HepG2 (cell line): ENCODE measurements around the gene NUP153. TPM values are rescaled to one million over a fixed set of nuclear protein-coding genes. Genes with fewer than 3 reads are reported as not detected.
A peak's percentile ranks its signal among the peaks of the same experiment; 100 is the strongest.

Experiments
- AHR ChIP-seq: IDR thresholded peaks from 2 replicates; pipeline ENCODE4 v1.6.1; 2018; ENCODE audit warnings: missing genetic modification reagents, missing compliant biosample characterization
- BCL3 ChIP-seq: sonication (generic); formaldehyde crosslinking; IDR thresholded peaks from 2 replicates; pipeline ENCODE4 v1.5.1; 2020; ENCODE audit warnings: mild to moderate bottlenecking, missing genetic modification reagents, moderate library complexity
- CBX1 ChIP-seq: IDR thresholded peaks from one replicate; pipeline ENCODE4 v1.6.1; 2016; ENCODE audit warnings: antibody characterized with exemption, low read depth
- DBP ChIP-seq: sonication (generic); formaldehyde crosslinking; IDR thresholded peaks from 2 replicates; pipeline ENCODE4 v1.4.0; 2020; ENCODE audit warnings: missing genetic modification reagents; ENCODE audit errors: not compliant biosample characterization
- HDAC1 ChIP-seq: sonication (generic); formaldehyde crosslinking; IDR thresholded peaks from 2 replicates; pipeline ENCODE4 v1.5.1; 2020; ENCODE audit warnings: mild to moderate bottlenecking, missing genetic modification reagents
- PHF21A ChIP-seq: sonication (generic); formaldehyde crosslinking; IDR thresholded peaks from 2 replicates; pipeline ENCODE4 v1.5.0; 2020; ENCODE audit warnings: mild to moderate bottlenecking, missing genetic modification reagents
- POGK ChIP-seq: sonication (generic); formaldehyde crosslinking; conservative IDR thresholded peaks from 2 replicates; pipeline ENCODE4 v1.8.0; 2022; ENCODE audit warnings: mild to moderate bottlenecking, moderate library complexity, missing genetic modification reagents
- SP2 ChIP-seq: sonication (generic); formaldehyde crosslinking; IDR thresholded peaks from 2 replicates; pipeline ENCODE4 v1.5.1; 2020; ENCODE audit warnings: mild to moderate bottlenecking, missing genetic modification reagents
- SPEN ChIP-seq: sonication (generic); formaldehyde crosslinking; IDR thresholded peaks from 2 replicates; pipeline ENCODE4 v1.5.1; 2020; ENCODE audit warnings: low read depth, mild to moderate bottlenecking, missing genetic modification reagents
- TAF15 ChIP-seq: fragments of 200-400 bp; formaldehyde crosslinking; IDR thresholded peaks from one replicate; pipeline ENCODE4 v1.6.1; 2018; ENCODE audit warnings: mild to moderate bottlenecking, low read depth, low read length; ENCODE audit not compliant: poor library complexity, severe bottlenecking
- TERF1 ChIP-seq: sonication (generic); formaldehyde crosslinking; IDR thresholded peaks from 2 replicates; pipeline ENCODE4 v1.8.0; 2022; ENCODE audit warnings: mild to moderate bottlenecking, missing genetic modification reagents, moderate library complexity
- ZNF160 ChIP-seq: sonication (generic); formaldehyde crosslinking; IDR thresholded peaks from 2 replicates; pipeline ENCODE4 v1.8.0; 2022; ENCODE audit warnings: mild to moderate bottlenecking, inconsistent platforms, missing genetic modification reagents
- ZNF17 ChIP-seq: sonication (generic); formaldehyde crosslinking; IDR thresholded peaks from 2 replicates; pipeline ENCODE4 v1.5.0; 2020; ENCODE audit warnings: mild to moderate bottlenecking, missing genetic modification reagents
- ZNF20 ChIP-seq: sonication (generic); formaldehyde crosslinking; IDR thresholded peaks from 2 replicates; pipeline ENCODE4 v1.4.0; 2020; ENCODE audit warnings: mild to moderate bottlenecking, moderate library complexity, missing genetic modification reagents
- ZNF225 ChIP-seq: sonication (generic); formaldehyde crosslinking; IDR thresholded peaks from 2 replicates; pipeline ENCODE4 v1.4.0; 2020; ENCODE audit warnings: mild to moderate bottlenecking, missing genetic modification reagents
- ZNF256 ChIP-seq: sonication (generic); formaldehyde crosslinking; conservative IDR thresholded peaks from 2 replicates; pipeline ENCODE4 v1.4.0; 2020; ENCODE audit warnings: missing genetic modification reagents
- ZNF280D ChIP-seq: sonication (generic); formaldehyde crosslinking; IDR thresholded peaks from 2 replicates; pipeline ENCODE4 v1.5.1; 2020; ENCODE audit warnings: mild to moderate bottlenecking, missing genetic modification reagents
- ZNF350 ChIP-seq: sonication (generic); formaldehyde crosslinking; IDR thresholded peaks from 2 replicates; pipeline ENCODE4 v1.4.0; 2020; ENCODE audit warnings: mild to moderate bottlenecking, low read depth, missing genetic modification reagents, borderline replicate concordance
- ZNF510 ChIP-seq: sonication (generic); formaldehyde crosslinking; IDR thresholded peaks from 2 replicates; pipeline ENCODE4 v1.4.0; 2020; ENCODE audit warnings: low read depth, mild to moderate bottlenecking, missing genetic modification reagents
- ZNF776 ChIP-seq: sonication (generic); formaldehyde crosslinking; IDR thresholded peaks from 2 replicates; pipeline ENCODE4 v1.4.0; 2020; ENCODE audit warnings: mild to moderate bottlenecking, missing genetic modification reagents
- polyA plus RNA-seq, 8 experiments: library from polyadenylated mRNA; depleted of rRNA in 3 of 8; stranded (reverse) in 7 of 8; unstranded in 1 of 8; fragments of >200 nt; fragmentation: Illumina TruSeq in 4 of 8; extraction: Trizol in 4 of 8; gene quantifications; 2 replicates each; pipeline versions ENCODE4 v1.2.1 to v1.2.3, GENCODE V29; 2011 to 2016; ENCODE audit warnings: low read depth in 4 of 8, missing spikeins in 1 of 8, mixed read lengths in 1 of 8; ENCODE audit not compliant: insufficient read depth in 1 of 8
- total RNA-seq, 5 experiments: library from RNA; depleted of rRNA; stranded (reverse); fragments of >200 nt; fragmentation: Illumina TruSeq; extraction: Trizol; gene quantifications; 2 replicates each; pipeline ENCODE4 v1.2.3, GENCODE V29; 2016; ENCODE audit warnings: low read depth in 1 of 5

Gene NUP153
- total and polyA plus RNA-seq, 2 of the 13 experiments (the other 11 are each of a cell fraction or from before 2014, with no cell fraction given), result 29.8 to 55.2 TPM

GRCh38 chr6:17705778-17706579 is 746 bp downstream of the NUP153 start (continued):
- peak; percentile 68; the same call in 1 of the 2 replicates for TF ChIP-seq ZNF280D (CRISPR knock-in tag)
- no peak for TF ChIP-seq ZNF160 (CRISPR knock-in tag)
- no peak; the same call in 1 of the 2 replicates for TF ChIP-seq POGK (CRISPR knock-in tag)
- peak; percentile 3; the same call in 1 of the 2 replicates for TF ChIP-seq ZNF350 (CRISPR knock-in tag)
- TF ChIP-seq DBP (CRISPR knock-in tag), result no peak
- TF ChIP-seq ZNF510 (CRISPR knock-in tag), result 0 out of 2 replicates have a peak, but pooled peaks have one; percentile 4
- peak; percentile 72; the same call in 1 of the 2 replicates for TF ChIP-seq SPEN (CRISPR knock-in tag)
- TF ChIP-seq ZNF20, result 0 out of 2 replicates have a peak, but pooled peaks have one; percentile 41
- peak; percentile 22; the same call in 1 of the 2 replicates for TF ChIP-seq ZNF776 (CRISPR knock-in tag)
- peak; percentile 73; the same call in 1 of the 2 replicates for TF ChIP-seq AHR
- TF ChIP-seq HDAC1 (CRISPR knock-in tag), result no peak; the same call in 1 of the 2 replicates
- 0 out of 2 replicates have a peak, but pooled peaks have one; percentile 63 for TF ChIP-seq ZNF256 (CRISPR knock-in tag)
- TF ChIP-seq PHF21A (CRISPR knock-in tag), result no peak
- peak; percentile 59; the same call in 1 of the 2 replicates for TF ChIP-seq BCL3 (CRISPR knock-in tag)
- TF ChIP-seq CBX1, result no peak
- 0 out of 2 replicates have a peak, but pooled peaks have one; percentile 38 for TF ChIP-seq ZNF17 (CRISPR knock-in tag)
- no peak for TF ChIP-seq TAF15
- TF ChIP-seq SP2 (CRISPR knock-in tag), result no peak
- TF ChIP-seq ZNF225 (CRISPR knock-in tag), result peak; percentile 68
- TF ChIP-seq TERF1 (CRISPR knock-in tag), result 0 out of 2 replicates have a peak, but pooled peaks have one; percentile 18
